Small intestine (tissue), 7 donors: ENCODE results near the gene PROX2. TPM values are rescaled to one million over a fixed set of nuclear protein-coding genes. Genes with fewer than 3 reads are reported as not detected.
A peak's percentile ranks its signal among the peaks of the same experiment; 100 is the strongest.

Source experiments
- DNase-seq, 2 donors: peaks; one replicate each; pipeline versions ENCODE4 v3.0.0 to v3.0.0-alpha.2; 2013
- FAIRE-seq: peaks from 2 replicates; lab custom pipeline; 2012; peaks lifted over from hg19 to GRCh38; lab: Jason Lieb, UNC
- H3K27ac ChIP-seq, 3 donors: one replicate each; pipeline ENCODE4 v1.5.1; 2013; ENCODE audit warnings: low read length in 2 of 3, mild to moderate bottlenecking in 2 of 3, control low read depth in 1 of 3, inconsistent platforms in 1 of 3, low read depth in 1 of 3, moderate library complexity in 1 of 3
- H3K27me3 ChIP-seq, 3 donors: one replicate each; pipeline ENCODE4 v1.6.1; 2013; ENCODE audit warnings: low read length in 3 of 3, inconsistent platforms in 1 of 3; ENCODE audit not compliant: control insufficient read depth in 3 of 3, insufficient read depth in 3 of 3
- H3K36me3 ChIP-seq, 3 donors: one replicate each; pipeline ENCODE4 v1.6.1; 2013; ENCODE audit warnings: low read length in 3 of 3, inconsistent platforms in 1 of 3, low read depth in 1 of 3, mild to moderate bottlenecking in 1 of 3, moderate library complexity in 1 of 3; ENCODE audit not compliant: control insufficient read depth in 3 of 3, insufficient read depth in 2 of 3
- H3K4me1 ChIP-seq, 3 donors: one replicate each; pipeline ENCODE4 v1.6.1; 2013; ENCODE audit warnings: low read length in 2 of 3, inconsistent platforms in 1 of 3, low read depth in 1 of 3, mild to moderate bottlenecking in 1 of 3, moderate library complexity in 1 of 3; ENCODE audit not compliant: control insufficient read depth in 3 of 3, insufficient read depth in 2 of 3
- H3K4me3 ChIP-seq, 3 donors: one replicate each; pipeline ENCODE4 v1.5.1; 2013; ENCODE audit warnings: low read length in 3 of 3, control low read depth in 1 of 3, inconsistent platforms in 1 of 3, low read depth in 1 of 3, mild to moderate bottlenecking in 1 of 3, moderate library complexity in 1 of 3
- H3K9me3 ChIP-seq, 2 donors: one replicate each; pipeline ENCODE4 v1.6.1; 2013; ENCODE audit warnings: low read depth in 1 of 2, low read length in 1 of 2; ENCODE audit not compliant: control insufficient read depth in 2 of 2, insufficient read depth in 1 of 2
- WGBS, 3 donors: extraction: QIAGEN DNeasy Blood & Tissue Kit; methylation state at CpG; one replicate each; pipeline ENCODE4 v1.1.7; 2013; 5-methylcytosine and 5-hydroxymethylcytosine counted together
- polyA plus RNA-seq, 4 donors: library from polyadenylated mRNA; stranded (reverse) in 3 of 4; unstranded in 1 of 4; fragments of 200-250 nt in 3 of 4; fragments of 120-200 nt in 1 of 4; gene quantifications; one replicate each; pipeline versions ENCODE4 v1.2.1 to v1.2.3, GENCODE V29; 2013
- donor health status: healthy with polysubstance abuse.
- donor health status: control.
- donor health status: control.
- donor health status: Bipolar disorder and iron deficiency.
- donor health status: healthy.

The PROX2 gene
- polyA plus RNA-seq, 4 donors: 1.1 TPM; not detected in 3

DNA sequence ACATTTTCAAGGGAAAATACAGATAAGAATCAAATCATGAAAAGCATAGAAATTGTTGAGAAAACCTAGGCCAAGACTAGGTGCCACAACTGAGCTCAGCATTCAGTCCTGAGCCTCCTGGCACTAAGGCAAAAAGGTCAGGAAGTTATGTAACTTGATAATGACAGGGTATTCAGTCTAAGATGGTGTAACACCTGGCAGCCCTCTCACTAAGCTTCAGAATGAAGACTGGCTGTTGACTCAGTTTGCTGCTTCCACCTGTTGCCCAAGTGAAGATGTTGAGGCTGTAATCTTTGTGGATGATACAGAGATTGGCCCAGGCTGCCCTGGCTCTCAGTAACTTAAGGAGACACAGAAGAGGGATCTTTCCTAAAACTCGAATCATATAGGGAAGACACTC is 19.6 kb downstream of the PROX2 start:
- 76 to 83% (median 82%) methylated on average over 1 of the region's 1 CpG for WGBS, 3 donors

GRCh38 chr14:74855945-74856344 is 20.0 kb downstream of the PROX2 start:
- no peak overlapping the region for H3K4me3 ChIP-seq
- H3K9me3 ChIP-seq: no peaks in the 10 kb centered on the region
- peaks cover 2 to 14% (median 3%) of the 10 kb centered on the region in 3 donors for H3K4me1 ChIP-seq
- H3K27me3 ChIP-seq: no peaks in the 10 kb centered on the region
- 48 to 79% (median 66%) methylated on average over 4 of the region's 4 CpGs for WGBS, 3 donors
- no peaks in the 10 kb centered on the region for H3K36me3 ChIP-seq
- H3K27ac ChIP-seq: no peak overlapping the region
- DNase-seq (no peak), FAIRE-seq (no peak)

More for the DNA sequence above, 19.6 kb downstream of the PROX2 start:
- no peaks in the 10 kb centered on the region for H3K9me3 ChIP-seq
- H3K27ac ChIP-seq: no peak overlapping the region
- H3K36me3 ChIP-seq: no peaks in the 10 kb centered on the region
- peaks cover 2 to 14% (median 3%) of the 10 kb centered on the region in 3 donors for H3K4me1 ChIP-seq
- no peak for FAIRE-seq
- no peaks in the 10 kb centered on the region for H3K27me3 ChIP-seq
- no peak overlapping the region for H3K4me3 ChIP-seq
- no peak for DNase-seq

- Histone ChIP-seq H3K27me3 (no peaks in the 10 kb centered on the region), H3K9me3 (no peaks in the 10 kb centered on the region), H3K36me3 (no peaks in the 10 kb centered on the region), H3K4me3 (no peak overlapping the region), H3K4me1 (peaks cover 2 to 14% (median 3%) of the 10 kb centered on the region in 3 donors), H3K27ac (no peak overlapping the region)
- FAIRE-seq: no peak
- DNase-seq: no peak
- 62 to 67% (median 63%) methylated on average over 7 of the region's 7 CpGs for WGBS, 3 donors
Measured at GRCh38 chr14:74855021-74855420, 20.9 kb downstream of the PROX2 start.

DNA sequence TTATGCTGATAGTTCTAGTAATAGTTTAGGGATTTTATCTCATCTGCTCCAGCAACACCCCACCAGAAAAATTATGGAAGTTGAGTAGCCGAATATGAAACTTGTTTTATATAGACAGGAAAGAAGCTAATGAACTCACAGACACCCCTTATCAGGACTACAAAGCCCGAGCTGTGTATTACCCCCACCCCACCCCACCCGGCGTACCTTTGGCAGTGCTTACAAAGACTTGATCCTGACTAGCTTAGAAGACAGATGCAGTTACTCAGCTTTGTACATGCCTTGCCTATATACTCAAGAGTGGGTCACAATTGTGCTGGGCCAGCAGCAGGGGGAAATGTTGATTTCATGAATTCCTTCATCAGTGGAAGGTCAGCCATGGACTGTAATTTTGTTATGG is 22.4 kb downstream of the PROX2 start:
- Histone ChIP-seq H3K27me3 (no peaks in the 10 kb centered on the region), H3K9me3 (no peaks in the 10 kb centered on the region), H3K27ac (peak overlapping the region in 2 of 3 donors; percentile 32 to 50), H3K36me3 (no peaks in the 10 kb centered on the region), H3K4me1 (peaks cover 2 to 14% (median 3%) of the 10 kb centered on the region in 3 donors), H3K4me3 (no peak overlapping the region)
- 2 to 25% (median 23%) methylated on average over 4 of the region's 4 CpGs for WGBS, 3 donors
- DNase-seq (no peak), FAIRE-seq (no peak)

GRCh38 chr14:74852922-74853530 is 22.9 kb downstream of the PROX2 start:
- H3K4me3 ChIP-seq: no peak overlapping the region
- no peaks in the 10 kb centered on the region for H3K27me3 ChIP-seq
- DNase-seq (peak; percentile 30 to 31), FAIRE-seq (no peak)
- peak overlapping the region in 2 of 3 donors; percentile 50 to 52 for H3K27ac ChIP-seq
- peaks cover 2 to 14% (median 3%) of the 10 kb centered on the region in 3 donors for H3K4me1 ChIP-seq
- H3K9me3 ChIP-seq: no peaks in the 10 kb centered on the region
- H3K36me3 ChIP-seq: no peaks in the 10 kb centered on the region
- WGBS, 3 donors: 37 to 45% (median 42%) methylated on average over 2 of the region's 2 CpGs

DNA sequence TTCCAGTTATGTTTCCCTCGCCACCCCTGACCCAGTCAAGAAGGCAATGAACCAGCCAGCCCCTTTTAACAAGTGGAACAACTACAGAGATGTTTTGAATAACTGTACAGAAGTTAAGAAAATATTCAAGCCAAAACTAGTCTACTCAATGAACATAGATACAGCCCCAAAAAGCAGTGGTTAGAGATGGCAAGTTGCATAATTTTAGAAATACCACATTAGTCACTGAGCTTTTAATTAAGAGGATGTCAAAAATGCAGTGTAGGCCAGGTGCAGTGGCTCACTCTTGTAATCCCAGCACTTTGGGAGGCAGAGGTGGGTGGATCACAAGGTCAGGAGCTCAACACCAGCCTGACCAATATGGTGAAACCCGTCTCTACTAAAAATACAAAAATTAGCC is 27.2 kb downstream of the PROX2 start:
- WGBS, 3 donors: 73 to 84% (median 82%) methylated on average over 2 of the region's 2 CpGs
- Histone ChIP-seq H3K36me3 (no peaks in the 10 kb centered on the region), H3K4me1 (peaks cover 2 to 3% (median 2%) of the 10 kb centered on the region in 3 donors), H3K27ac (no peak overlapping the region), H3K9me3 (no peaks in the 10 kb centered on the region), H3K27me3 (no peaks in the 10 kb centered on the region), H3K4me3 (no peak overlapping the region)
- no peak for FAIRE-seq
- DNase-seq: no peak

- Histone ChIP-seq H3K36me3 (no peaks in the 10 kb centered on the region), H3K4me3 (no peak overlapping the region), H3K27me3 (no peaks in the 10 kb centered on the region), H3K9me3 (no peaks in the 10 kb centered on the region), H3K27ac (no peak overlapping the region), H3K4me1 (no peaks in the 10 kb centered on the region)
- WGBS, 3 donors: 91 to 100% (median 94%) methylated on average over 1 of the region's 1 CpG
- no peak for FAIRE-seq
- no peak for DNase-seq
Measured at GRCh38 chr14:74846968-74847665, 28.8 kb downstream of the PROX2 start.

GRCh38 chr14:74846168-74846567 is 29.8 kb downstream of the PROX2 start:
- Histone ChIP-seq H3K9me3 (no peaks in the 10 kb centered on the region), H3K27me3 (no peaks in the 10 kb centered on the region), H3K4me1 (no peaks in the 10 kb centered on the region), H3K36me3 (no peaks in the 10 kb centered on the region), H3K27ac (no peak overlapping the region), H3K4me3 (no peak overlapping the region)
- WGBS, 3 donors: 66 to 80% (median 78%) methylated on average over 3 of the region's 3 CpGs
- DNase-seq (no peak), FAIRE-seq (no peak)
